ENCODE data around the gene MMP28. TPM values are rescaled to one million over a fixed set of nuclear protein-coding genes. Genes with fewer than 3 reads are reported as not detected.

Gene MMP28
- total RNA-seq, 1 experiment from 2014 or later, result not detected

GRCh38 chr17:35725058-35725457 lies 70.4 kb downstream of the MMP28 start:
- H3K27ac Mint-ChIP-seq (ENCODE audit: unreplicated experiment), result no peak overlapping the region
- no peak overlapping the region for H3K4me3 Mint-ChIP-seq (ENCODE audit: low read depth, unreplicated experiment)
- no peaks in the 10 kb centered on the region for H3K27me3 Mint-ChIP-seq (ENCODE audit: unreplicated experiment)
- no TSS peak for BruUV-seq (replicated peaks)
- DNase-seq, result no peak
- intact Hi-C loops (cut with micrococcal nuclease; ENCODE audit: unreplicated experiment), result no loop called here
- TF ChIP-seq CTCF (IDR thresholded peaks at IDR 0.05; ENCODE audit: unreplicated experiment), result no peak
- H3K36me3 Mint-ChIP-seq (ENCODE audit: insufficient read depth, unreplicated experiment), result peaks cover 21% of the 10 kb centered on the region
- H3K4me1 Mint-ChIP-seq (ENCODE audit: low read depth, unreplicated experiment), result no peaks in the 10 kb centered on the region
- H3K9me3 Mint-ChIP-seq (ENCODE audit: low read depth, unreplicated experiment), result no peaks in the 10 kb centered on the region
- CTCF ChIA-PET, result no interaction called here

- Mint-ChIP-seq H3K27me3 (ENCODE audit: unreplicated experiment) (no peaks in the 10 kb centered on the region), H3K36me3 (ENCODE audit: insufficient read depth, unreplicated experiment) (peaks cover 21% of the 10 kb centered on the region), H3K4me1 (ENCODE audit: low read depth, unreplicated experiment) (no peaks in the 10 kb centered on the region), H3K4me3 (ENCODE audit: low read depth, unreplicated experiment) (no peak overlapping the region), H3K27ac (ENCODE audit: unreplicated experiment) (no peak overlapping the region), H3K9me3 (ENCODE audit: low read depth, unreplicated experiment) (no peaks in the 10 kb centered on the region)
- intact Hi-C loops (cut with micrococcal nuclease; ENCODE audit: unreplicated experiment), result no loop called here
- BruUV-seq (replicated peaks), result no TSS peak
- DNase-seq, result no peak
- no peak for TF ChIP-seq CTCF (IDR thresholded peaks at IDR 0.05; ENCODE audit: unreplicated experiment)
- CTCF ChIA-PET, result no interaction called here
These were observed 71.7 kb downstream of the MMP28 start for GRCh38 chr17:35723735-35724134.

- Mint-ChIP-seq H3K27ac (ENCODE audit: unreplicated experiment) (no peak overlapping the region), H3K4me3 (ENCODE audit: low read depth, unreplicated experiment) (no peak overlapping the region), H3K9me3 (ENCODE audit: low read depth, unreplicated experiment) (no peaks in the 10 kb centered on the region), H3K4me1 (ENCODE audit: low read depth, unreplicated experiment) (no peaks in the 10 kb centered on the region), H3K36me3 (ENCODE audit: insufficient read depth, unreplicated experiment) (peaks cover 23% of the 10 kb centered on the region), H3K27me3 (ENCODE audit: unreplicated experiment) (no peaks in the 10 kb centered on the region)
- TF ChIP-seq CTCF (IDR thresholded peaks at IDR 0.05; ENCODE audit: unreplicated experiment), result no peak
- no TSS peak for BruUV-seq (replicated peaks)
- DNase-seq, result no peak
- CTCF ChIA-PET, result no interaction called here
- intact Hi-C loops (cut with micrococcal nuclease; ENCODE audit: unreplicated experiment), result no loop called here
These were observed 78.0 kb downstream of the MMP28 start for GRCh38 chr17:35717475-35717874.

GRCh38 chr17:35716897-35717465 lies 78.5 kb downstream of the MMP28 start:
- Mint-ChIP-seq H3K27ac (ENCODE audit: unreplicated experiment) (no peak overlapping the region), H3K36me3 (ENCODE audit: insufficient read depth, unreplicated experiment) (peaks cover 26% of the 10 kb centered on the region), H3K9me3 (ENCODE audit: low read depth, unreplicated experiment) (no peaks in the 10 kb centered on the region), H3K4me1 (ENCODE audit: low read depth, unreplicated experiment) (no peaks in the 10 kb centered on the region), H3K4me3 (ENCODE audit: low read depth, unreplicated experiment) (no peak overlapping the region), H3K27me3 (ENCODE audit: unreplicated experiment) (no peaks in the 10 kb centered on the region)
- CTCF ChIA-PET, result no interaction called here
- DNase-seq, result no peak
- TF ChIP-seq CTCF (IDR thresholded peaks at IDR 0.05; ENCODE audit: unreplicated experiment), result no peak
- no TSS peak for BruUV-seq (replicated peaks)
- intact Hi-C loops (cut with micrococcal nuclease; ENCODE audit: unreplicated experiment), result no loop called here
